HG03439 (cell line): ENCODE data around the gene NOL9.
"Not testable (repeated sequence)": the region's sequence is repeated elsewhere in the genome, so short reads cannot be mapped to it uniquely, and the experiment has no call there.

Experiments used
- ATAC-seq: cut with Tn5 transposase; IDR thresholded peaks from one replicate; pipeline ENCODE4 v1.9.1; 2021; ENCODE audit warnings: mild to moderate bottlenecking, moderate library complexity; ENCODE audit not compliant: unreplicated experiment

NOL9 gene

DNA sequence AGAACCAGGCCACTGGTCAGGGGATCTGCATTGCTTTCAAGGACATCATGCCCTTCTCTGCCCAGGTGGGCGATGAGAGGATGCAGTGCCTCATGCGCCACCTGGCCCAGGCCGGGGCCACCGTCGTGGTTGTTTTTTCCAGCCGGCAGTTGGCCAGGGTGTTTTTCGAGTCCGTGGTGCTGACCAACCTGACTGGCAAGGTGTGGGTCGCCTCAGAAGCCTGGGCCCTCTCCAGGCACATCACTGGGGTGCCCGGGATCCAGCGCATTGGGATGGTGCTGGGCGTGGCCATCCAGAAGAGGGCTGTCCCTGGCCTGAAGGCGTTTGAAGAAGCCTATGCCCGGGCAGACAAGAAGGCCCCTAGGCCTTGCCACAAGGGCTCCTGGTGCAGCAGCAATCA, 20.5 kb upstream of the NOL9 start:
- ATAC-seq = no peak

DNA sequence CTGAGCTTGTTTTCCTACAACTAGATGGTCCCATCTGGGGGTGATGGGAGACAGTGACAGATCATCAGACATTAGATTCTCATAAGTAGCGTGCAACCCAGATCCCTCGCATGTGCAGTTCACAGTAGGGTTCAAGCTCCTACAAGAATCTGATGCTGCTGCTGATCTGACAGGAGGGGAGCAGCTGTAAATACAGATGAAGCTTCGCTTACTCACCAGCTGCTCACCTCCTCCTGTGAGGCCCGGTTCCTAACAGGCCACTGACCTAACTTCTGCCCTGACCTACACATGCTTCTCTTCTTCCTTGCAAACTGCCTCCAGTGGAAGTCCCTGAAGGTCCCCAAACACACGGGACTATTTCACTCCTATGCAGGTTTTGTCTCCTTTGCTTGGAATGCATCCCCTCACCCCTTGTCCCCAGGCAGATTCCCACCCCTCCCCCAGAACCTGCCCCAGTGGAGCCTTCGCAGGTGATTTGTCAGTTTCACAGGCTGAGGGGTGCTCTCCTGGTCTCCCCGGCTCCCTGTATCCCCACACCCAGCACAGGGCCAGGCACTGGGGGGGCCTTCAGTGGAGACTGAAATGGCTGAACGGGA, 19.8 kb upstream of the NOL9 start:
- no peak for ATAC-seq

DNA sequence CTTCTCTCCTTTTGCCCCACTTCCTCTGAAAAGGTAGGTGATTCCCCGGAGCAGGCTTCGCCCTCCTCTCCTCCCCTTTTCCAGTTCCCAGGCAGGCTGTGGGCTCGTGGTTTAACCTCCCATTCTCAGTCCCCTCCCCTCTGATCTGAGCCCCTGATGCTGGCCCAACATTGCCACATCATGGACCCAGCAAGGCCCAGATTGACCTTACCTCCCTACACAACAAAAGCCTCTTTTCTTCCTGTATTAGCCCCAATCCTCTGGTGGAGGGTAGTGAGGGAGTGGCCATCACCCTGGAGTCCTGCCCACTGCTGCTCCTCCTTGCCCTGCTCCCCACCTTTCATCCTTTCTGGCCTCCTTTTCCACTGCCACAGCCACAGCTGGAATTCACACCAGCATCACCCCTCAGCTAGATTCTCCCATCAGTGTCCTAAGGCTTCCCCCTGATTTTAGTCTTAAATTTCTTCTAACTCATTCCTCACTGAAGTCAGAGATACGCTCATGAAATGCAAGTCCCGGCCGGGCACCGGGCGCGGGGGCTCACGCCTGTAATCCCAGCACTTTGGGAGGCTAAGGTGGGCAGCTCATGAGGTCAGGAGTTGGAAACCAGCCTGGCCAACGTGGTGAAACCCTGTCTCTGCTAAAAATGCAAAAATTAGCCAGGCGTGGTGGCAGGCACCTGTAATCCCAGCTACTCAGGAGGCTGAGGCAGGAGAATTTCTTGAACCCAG, 18.5 kb upstream of the NOL9 start:
- no peak for ATAC-seq

- ATAC-seq = no peak
Observed at GRCh38 chr1:6570987-6571386, 16.7 kb upstream of the NOL9 start.

DNA sequence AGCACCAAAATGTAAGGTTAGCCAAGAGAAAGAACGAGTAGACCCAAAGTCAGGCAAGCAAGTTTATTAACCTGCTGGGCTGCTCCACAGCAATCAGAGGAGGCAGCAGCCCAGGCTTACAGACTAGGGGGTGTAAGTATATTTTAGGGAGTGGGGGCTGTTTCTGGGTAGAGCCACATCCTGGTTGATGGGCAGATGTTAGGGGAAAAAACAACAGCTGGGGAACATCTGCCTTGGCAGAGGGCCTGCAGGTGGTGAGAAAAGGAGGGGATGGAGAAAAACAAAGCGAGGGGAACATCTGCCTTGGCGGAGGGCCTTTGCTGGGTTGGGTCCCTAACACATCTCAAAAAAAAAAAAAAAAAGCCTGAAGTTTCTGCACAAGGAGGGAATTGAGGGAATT, 15.8 kb upstream of the NOL9 start:
- no peak for ATAC-seq

DNA sequence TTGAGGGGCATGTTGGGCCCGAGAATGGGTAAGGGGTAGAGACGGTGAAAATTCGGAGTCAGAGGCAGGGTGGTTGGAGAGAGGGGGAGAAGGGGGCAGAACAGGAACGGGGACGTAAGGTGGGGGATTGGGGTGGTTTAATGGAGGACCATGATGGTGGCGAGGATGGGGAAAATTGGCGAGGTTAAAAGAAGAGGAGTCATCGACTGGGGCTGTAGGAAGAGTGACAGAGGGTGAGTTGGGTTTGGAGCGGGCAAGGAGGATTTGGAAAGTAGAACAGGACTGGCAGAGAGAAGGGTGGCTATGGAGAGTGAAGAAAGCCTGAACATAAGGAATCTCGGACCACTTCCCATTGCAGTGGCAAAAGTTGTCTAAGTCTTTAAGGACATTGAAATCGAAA, 14.7 kb upstream of the NOL9 start:
- ATAC-seq = no peak

GRCh38 chr1:6560267-6560666, 6.0 kb upstream of the NOL9 start:
- ATAC-seq = no peak

- not testable (repeated sequence) for ATAC-seq
Observed at GRCh38 chr1:6559161-6559560, 4.8 kb upstream of the NOL9 start.

DNA sequence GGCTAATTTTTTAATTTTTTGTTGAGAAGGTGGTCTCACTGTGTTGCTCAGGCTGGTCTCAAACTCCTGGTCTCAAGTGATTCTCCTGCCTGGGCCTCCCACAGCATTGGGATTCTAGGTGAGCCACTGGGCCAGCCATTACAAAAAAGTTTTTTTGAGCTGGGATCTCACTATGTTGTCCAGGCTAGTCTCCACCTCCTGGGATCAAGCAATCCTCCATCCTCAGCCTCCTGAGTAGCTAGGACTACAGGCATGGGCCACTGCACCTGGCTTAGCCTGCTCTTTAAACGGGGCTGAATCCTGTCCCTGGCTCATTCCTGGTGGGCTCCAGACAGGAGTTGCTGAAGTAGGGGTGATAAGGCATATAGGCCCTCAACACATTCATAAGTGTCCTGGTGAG, 3.3 kb upstream of the NOL9 start:
- ATAC-seq = no peak

DNA sequence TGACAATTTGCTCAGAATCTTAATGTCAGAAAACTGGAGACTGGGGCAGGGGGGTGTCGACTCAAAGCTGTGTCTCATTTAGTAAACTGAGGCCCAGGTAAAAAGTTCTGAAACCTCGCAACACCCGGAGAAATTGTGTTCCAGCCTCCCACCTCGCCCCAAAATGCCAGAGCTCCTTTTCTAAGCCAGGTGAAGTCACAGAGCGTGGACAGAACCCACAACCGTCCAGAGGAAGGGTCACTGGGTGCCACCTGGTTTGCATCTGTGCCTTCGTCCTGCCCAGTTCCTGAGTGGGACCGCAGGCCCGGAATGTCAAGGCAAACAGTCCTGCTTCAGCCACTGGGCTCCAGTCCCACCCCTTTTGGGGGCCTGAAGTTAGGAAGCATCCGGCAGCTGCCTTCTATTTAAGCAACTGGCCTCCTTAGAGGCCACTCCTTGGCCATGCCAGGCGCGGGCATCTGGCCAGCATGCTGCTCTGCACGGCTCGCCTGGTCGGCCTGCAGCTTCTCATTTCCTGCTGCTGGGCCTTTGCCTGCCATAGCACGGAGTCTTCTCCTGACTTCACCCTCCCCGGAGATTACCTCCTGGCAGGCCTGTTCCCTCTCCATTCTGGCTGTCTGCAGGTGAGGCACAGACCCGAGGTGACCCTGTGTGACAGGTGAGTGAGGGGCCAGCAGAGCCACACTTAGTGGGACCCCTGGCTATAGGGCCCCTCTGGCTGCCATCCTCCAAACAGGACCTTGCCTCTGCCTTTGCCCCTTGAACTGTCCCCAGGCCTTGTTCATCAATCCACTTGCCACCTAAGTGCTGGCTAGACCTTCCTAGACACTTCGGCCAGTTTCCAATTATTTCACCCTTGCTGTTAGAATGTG, 830 bp upstream of the NOL9 start, which contains the start of gene TAS1R1:
TSS of gene TAS1R1 (plus strand) at position 401 of the 872 bp plus-strand sequence. CDS start at position 468, 67 bp downstream.
- ATAC-seq = no peak

GRCh38 chr1:6547301-6547700, 7.0 kb downstream of the NOL9 start:
- no peak for ATAC-seq

DNA sequence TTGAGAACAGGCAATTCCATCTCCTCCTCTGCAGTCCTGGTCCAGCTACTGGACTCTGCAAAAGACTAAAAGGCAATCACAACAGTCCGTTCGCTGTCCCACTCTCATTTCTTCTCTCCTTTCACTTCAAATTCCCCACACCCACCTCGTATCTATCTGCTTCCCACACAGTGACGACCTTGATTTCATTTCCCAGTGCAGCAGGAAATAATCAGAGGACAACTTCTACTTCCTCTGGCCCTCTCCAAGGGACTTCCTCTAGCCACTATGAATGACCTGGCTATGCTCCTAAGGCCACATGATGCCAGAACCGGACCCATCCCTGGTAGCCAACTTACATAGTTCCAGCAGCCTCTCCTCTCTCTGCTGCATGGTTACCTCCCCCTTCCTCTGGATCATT, 8.0 kb downstream of the NOL9 start:
- no peak for ATAC-seq

DNA sequence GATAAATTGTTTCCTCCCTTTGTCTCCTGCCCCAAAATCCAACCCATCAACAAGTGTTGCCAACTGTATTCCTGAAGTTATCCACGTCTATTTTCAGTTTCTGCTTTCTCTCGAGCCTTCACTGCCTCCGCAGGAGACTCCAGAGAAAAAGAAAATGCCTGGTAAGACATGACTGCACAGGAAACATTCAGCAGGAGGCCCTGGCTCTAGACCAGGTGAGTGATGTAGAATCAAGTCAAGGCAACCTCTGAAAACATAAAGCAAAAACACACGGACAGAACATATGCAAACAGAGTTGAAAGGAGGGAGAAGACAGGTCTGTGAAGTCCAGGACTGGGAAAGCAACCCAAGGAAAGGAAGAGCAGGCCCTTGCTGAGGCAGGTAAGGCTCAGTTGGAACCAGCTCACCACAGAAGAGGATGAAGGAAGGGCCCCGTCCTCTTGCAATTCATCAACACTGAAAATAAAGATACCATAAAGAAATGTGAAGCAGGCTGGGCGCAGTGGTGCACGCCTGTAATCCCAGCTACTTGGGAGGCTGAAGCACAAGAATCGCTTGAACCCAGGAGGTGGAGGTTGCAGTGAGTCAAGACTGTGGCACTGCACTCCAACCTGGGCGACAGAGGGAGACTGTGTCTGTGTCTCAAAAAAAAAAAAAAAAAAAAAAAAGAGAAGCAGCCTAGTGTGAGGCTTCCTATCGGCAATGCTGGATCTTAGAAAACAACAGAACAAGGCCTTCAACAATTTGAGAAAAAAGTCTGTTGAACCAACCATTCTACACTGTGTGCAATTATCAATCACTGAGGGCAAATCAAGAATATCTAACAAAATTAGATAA, 8.8 kb downstream of the NOL9 start:
- ATAC-seq = no peak

DNA sequence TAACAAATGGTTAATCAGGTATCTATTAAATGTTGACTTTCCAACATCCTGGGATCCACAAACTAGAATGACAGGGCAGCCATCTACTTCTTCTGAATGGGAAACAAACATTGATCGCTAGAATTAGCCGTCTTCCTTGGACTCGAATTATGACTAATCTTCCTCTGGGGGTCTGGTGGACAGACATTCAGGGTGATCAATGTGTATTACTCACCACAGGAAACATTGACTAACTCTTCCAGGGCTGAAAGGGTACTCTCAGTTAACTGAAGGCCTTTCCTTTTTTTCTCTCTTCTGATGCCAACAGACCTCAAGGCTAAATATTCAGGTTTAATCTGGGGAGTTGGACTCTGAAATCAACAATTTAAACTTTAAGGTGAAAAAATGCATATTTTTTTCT, 9.5 kb downstream of the NOL9 start:
- no peak for ATAC-seq

GRCh38 chr1:6538956-6539355, 15.4 kb downstream of the NOL9 start:
- no peak for ATAC-seq

DNA sequence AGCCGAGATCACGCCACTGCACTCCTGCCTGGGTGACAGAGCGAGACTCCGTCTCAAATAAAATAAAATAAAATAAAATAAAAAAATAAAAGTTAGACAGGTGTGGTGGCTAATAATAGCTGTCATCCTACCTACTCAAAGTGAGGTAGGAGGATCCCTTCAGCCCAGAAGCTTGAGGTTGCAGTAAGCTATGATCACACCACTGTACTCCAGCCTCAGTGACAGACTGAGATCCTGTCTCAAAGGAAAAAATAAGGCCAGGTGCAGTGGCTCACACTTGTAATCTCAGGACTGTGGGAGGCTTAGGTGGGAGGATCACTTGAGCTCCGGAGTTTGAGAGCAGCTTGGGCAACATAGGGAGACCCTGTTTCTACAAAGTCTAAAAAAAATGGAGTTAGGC, 18.0 kb downstream of the NOL9 start:
- ATAC-seq = no peak

GRCh38 chr1:6535214-6535613, 19.1 kb downstream of the NOL9 start:
- no peak for ATAC-seq

- no peak for ATAC-seq
Observed at GRCh38 chr1:6534248-6534822, 20.0 kb downstream of the NOL9 start.

DNA sequence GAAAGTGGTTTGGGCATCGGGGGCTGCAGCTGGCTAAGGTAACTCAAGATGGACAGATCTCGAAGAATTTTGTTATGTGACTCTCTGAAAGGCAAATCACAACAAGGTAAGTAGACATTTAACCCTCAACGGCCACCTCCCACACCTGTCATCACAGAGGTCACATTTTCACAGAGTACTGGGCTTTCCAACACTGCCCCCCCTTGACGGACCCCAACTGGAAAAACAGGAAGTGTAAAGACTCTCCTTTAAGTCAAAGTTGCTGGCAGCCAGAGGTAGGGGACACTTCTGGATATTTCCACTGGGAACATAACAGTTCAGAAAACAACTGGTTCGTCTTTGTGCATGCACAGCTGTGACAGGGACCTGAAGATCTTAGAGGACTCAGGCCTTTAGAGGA, 22.3 kb downstream of the NOL9 start:
- no peak for ATAC-seq

GRCh38 chr1:6530504-6531160, 23.7 kb downstream of the NOL9 start:
- ATAC-seq = no peak
